GM21529 (cell line): ENCODE measurements around the gene URAD.
"Not testable (repeated sequence)": the region's sequence is repeated elsewhere in the genome, so short reads cannot be mapped to it uniquely, and the experiment has no call there.

ENCODE experiments used
- ATAC-seq: cut with Tn5 transposase; IDR thresholded peaks from one replicate; pipeline ENCODE4 v1.9.1; 2021; ENCODE audit not compliant: unreplicated experiment

URAD gene

GRCh38 chr13:27971776-27972477 lies 16.6 kb downstream of the URAD start:
- no peak for ATAC-seq

GRCh38 chr13:27971236-27971645 lies 17.3 kb downstream of the URAD start:
- ATAC-seq = no peak

GRCh38 chr13:27970382-27971235 lies 17.9 kb downstream of the URAD start:
- ATAC-seq = no peak

GRCh38 chr13:27969866-27970229 lies 18.6 kb downstream of the URAD start:
- no peak for ATAC-seq

- ATAC-seq = no peak
Measured at GRCh38 chr13:27969082-27969865, 19.2 kb downstream of the URAD start, which contains the start of gene CDX2. CDX2 (minus strand) TSS chr13:27969315; CDS start chr13:27969006, 309 bp downstream.

- no peak for ATAC-seq
Measured at GRCh38 chr13:27968316-27969081, 20.0 kb downstream of the URAD start.

- no peak for ATAC-seq
Measured at GRCh38 chr13:27967736-27968315, 20.7 kb downstream of the URAD start.

- ATAC-seq = no peak
Measured at GRCh38 chr13:27967203-27967735, 21.2 kb downstream of the URAD start.

GRCh38 chr13:27966641-27967202 lies 21.8 kb downstream of the URAD start:
- ATAC-seq = no peak

GRCh38 chr13:27965740-27966640 lies 22.5 kb downstream of the URAD start:
- ATAC-seq = no peak

GRCh38 chr13:27965343-27965739 lies 23.2 kb downstream of the URAD start:
- no peak for ATAC-seq

- ATAC-seq = no peak
Measured at GRCh38 chr13:27964741-27965323, 23.7 kb downstream of the URAD start.

GRCh38 chr13:27964206-27964605 lies 24.3 kb downstream of the URAD start:
- not testable (repeated sequence) for ATAC-seq

GRCh38 chr13:27963491-27963890 lies 25.0 kb downstream of the URAD start:
- no peak for ATAC-seq

- ATAC-seq = no peak
Measured at GRCh38 chr13:27962982-27963381, 25.5 kb downstream of the URAD start.

GRCh38 chr13:27962128-27962841 lies 26.2 kb downstream of the URAD start:
- no peak for ATAC-seq

- no peak for ATAC-seq
Measured at GRCh38 chr13:27961227-27962085, 27.0 kb downstream of the URAD start.
